Adrenal gland (tissue), 12 donors: ENCODE data around the gene SUFU. TPM values are rescaled to one million over a fixed set of nuclear protein-coding genes. Genes with fewer than 3 reads are reported as not detected.

Experiments
- DNase-seq, 7 donors: peaks; one replicate each; pipeline ENCODE4 v3.0.0-alpha.2; 2019 to 2020
- H3K27ac ChIP-seq, 5 donors: fragments of 200-600 bp; sonication (generic) in 4 of 5; 1 replicate in 3 of 5; 2 replicates in 2 of 5; pipeline versions ENCODE4 v1.5.1 to v1.8.0; 2016 to 2020; ENCODE audit warnings: mild to moderate bottlenecking in 1 of 5
- H3K27me3 ChIP-seq: fragments of 200-600 bp; 2 replicates; pipeline ENCODE4 v1.8.0; 2021
- H3K36me3 ChIP-seq, 2 donors: fragments of 200-600 bp; replicated peaks in 1 of 2; 1 replicate in 1 of 2; 2 replicates in 1 of 2; pipeline versions ENCODE4 v1.5.1 to v1.8.0; 2018 to 2022
- H3K4me1 ChIP-seq, 2 donors: fragments of 200-600 bp; replicated peaks in 1 of 2; 1 replicate in 1 of 2; 2 replicates in 1 of 2; pipeline versions ENCODE4 v1.5.1 to v1.8.0; 2018 to 2021
- H3K4me3 ChIP-seq, 4 donors: fragments of 200-600 bp; sonication (generic) in 3 of 4; one replicate each; pipeline ENCODE4 v1.5.1; 2016 to 2018
- H3K9me3 ChIP-seq, 3 donors: fragments of 200-600 bp; sonication (generic) in 1 of 3; replicated peaks in 1 of 3; 1 replicate in 2 of 3; 2 replicates in 1 of 3; pipeline versions ENCODE4 v1.5.1 to v1.8.0; 2016 to 2021
- CTCF ChIP-seq, 6 experiments: fragments of 450-650 bp in 4 of 6; fragments of 200-600 bp in 2 of 6; sonication (generic) in 1 of 6; IDR thresholded peaks; 1 replicate in 5 of 6; 2 replicates in 1 of 6; pipeline versions ENCODE4 v1.5.1 to v1.8.0; 2016 to 2021; ENCODE audit warnings: antibody characterized with exemption in 6 of 6, mild to moderate bottlenecking in 2 of 6, moderate library complexity in 1 of 6
- POLR2A ChIP-seq, 2 donors: fragments of 450-650 bp; IDR thresholded peaks; one replicate each; pipeline ENCODE4 v1.6.1; 2017; ENCODE audit warnings: antibody characterized with exemption in 2 of 2, mild to moderate bottlenecking in 2 of 2, moderate library complexity in 1 of 2
- whole genome bisulfite sequencing, 4 donors: extraction: QIAGEN DNeasy Blood & Tissue Kit in 2 of 4; methylation state at CpG; one replicate each; pipeline versions ENCODE4 v1.1.5 to v1.1.7; 2013 to 2017; 5-methylcytosine and 5-hydroxymethylcytosine counted together
- intact Hi-C, 2 donors: fragments of 100-400 bp; cut with DNase I; formaldehyde crosslinking; loops; one replicate each; pipeline versions ENCODE4 v1.14.1 to v1.15.0; 2022 to 2023
- polyA plus RNA-seq, 3 donors: library from polyadenylated mRNA; stranded (reverse); fragments of 200-250 nt in 2 of 3; fragments of 350-450 nt in 1 of 3; fragmentation: Illumina TruSeq in 1 of 3; extraction: RNeasy Lipid Tissue Mini Kit (QIAGEN cat#74804) in 1 of 3; gene quantifications; one replicate each; pipeline ENCODE4 v1.2.3, GENCODE V29; 2013 to 2014
- total RNA-seq, 9 donors: library from RNA; depleted of rRNA in 4 of 9; stranded (reverse); fragments of >200 nt in 4 of 9; fragments of 120-200 nt in 1 of 9; fragmentation: NEBNext Ultra II Directional in 1 of 9; extraction: Animal tissue kit (Norgen Biotek cat#: 25700) in 1 of 9; gene quantifications; one replicate each; pipeline versions ENCODE4 v1.1.0 to v1.2.4, GENCODE V29; 2013 to 2023
- donor health status: healthy with polysubstance abuse.
- donor health status: Bipolar disorder and iron deficiency.
- donor health status: DM: yes; HTN: yes; CAD: no.
- donor health status: DM: no; HTN: no; CAD: no.
- donor health status: DM: no; HTN: no; CAD: no.
- donor health status: DM: yes; HTN: yes; CAD: no.

Gene SUFU
- total and polyA plus RNA-seq, 12 donors: 4.3 to 20.2 (median 11.1) TPM

GRCh38 chr10:102668326-102669107 lies 164.7 kb downstream of the SUFU start:
- Histone ChIP-seq H3K9me3 (no peaks in the 10 kb centered on the region), H3K27me3 (no peaks in the 10 kb centered on the region), H3K27ac (peak overlapping the region in 1 of 5 donors; percentile 45), H3K4me3 (no peak overlapping the region), H3K4me1 (peaks cover 0 to 4% of the 10 kb centered on the region in 2 donors), H3K36me3 (no peaks in the 10 kb centered on the region)
- intact Hi-C loops: no loop called here
- peak in 2 of 7 donors; percentile 20 to 50 for DNase-seq
- 80 to 90% (median 89%) methylated on average over 6 to 10 of the region's 10 CpGs for WGBS, 4 donors
- TF ChIP-seq CTCF (IDR thresholded peaks at IDR 0.05) (no peak), POLR2A (IDR thresholded peaks at IDR 0.05) (no peak)

- H3K4me1 ChIP-seq: peaks cover 0 to 13% of the 10 kb centered on the region in 2 donors
- no peaks in the 10 kb centered on the region for H3K9me3 ChIP-seq
- H3K36me3 ChIP-seq: no peaks in the 10 kb centered on the region
- H3K4me3 ChIP-seq: no peak overlapping the region
- H3K27ac ChIP-seq: peak overlapping the region in 2 of 5 donors; percentile 39 to 45
- TF ChIP-seq CTCF (IDR thresholded peaks at IDR 0.05) (peak in 3 of 6 experiments; percentile 23 to 34 (median 29)), POLR2A (IDR thresholded peaks at IDR 0.05) (no peak)
- intact Hi-C loops: no loop called here
- peak; percentile 36 to 85 (median 65) for DNase-seq
- WGBS, 4 donors: 64 to 83% (median 69%) methylated on average over 4 to 7 of the region's 7 CpGs
- no peaks in the 10 kb centered on the region for H3K27me3 ChIP-seq
These were observed 165.7 kb downstream of the SUFU start for GRCh38 chr10:102669206-102670064.

GRCh38 chr10:102670065-102670670 lies 166.4 kb downstream of the SUFU start:
- Histone ChIP-seq H3K27ac (peak overlapping the region in 1 of 5 donors; percentile 39), H3K27me3 (no peaks in the 10 kb centered on the region), H3K9me3 (no peaks in the 10 kb centered on the region), H3K36me3 (no peaks in the 10 kb centered on the region), H3K4me1 (peaks cover 5 to 20% of the 10 kb centered on the region in 2 donors), H3K4me3 (no peak overlapping the region)
- DNase-seq: no peak
- TF ChIP-seq CTCF (IDR thresholded peaks at IDR 0.05) (peak in 1 of 6 experiments; percentile 4), POLR2A (IDR thresholded peaks at IDR 0.05) (no peak)
- intact Hi-C loops: no loop called here
- WGBS, 4 donors: 90 to 94% (median 93%) methylated on average over 9 of the region's 9 CpGs
